Muscle layer of colon (tissue), 2 donors: ENCODE data around the gene FZR1.

ENCODE experiments used
- H3K27ac ChIP-seq: one replicate; pipeline ENCODE4 v1.7.0; 2013; ENCODE audit warnings: low read depth, mild to moderate bottlenecking, low read length, moderate library complexity
- H3K27me3 ChIP-seq, 2 donors: one replicate each; pipeline ENCODE4 v1.7.0; 2013; ENCODE audit warnings: low read length in 2 of 2, mild to moderate bottlenecking in 2 of 2; ENCODE audit not compliant: insufficient read depth in 2 of 2, control insufficient read depth in 1 of 2
- H3K36me3 ChIP-seq: one replicate; pipeline ENCODE4 v1.7.0; 2013; ENCODE audit warnings: mild to moderate bottlenecking, low read length; ENCODE audit not compliant: insufficient read depth
- H3K4me1 ChIP-seq: one replicate; pipeline ENCODE4 v1.7.0; 2013; ENCODE audit warnings: mild to moderate bottlenecking, low read length; ENCODE audit not compliant: insufficient read depth
- H3K4me3 ChIP-seq, 2 donors: one replicate each; pipeline ENCODE4 v1.7.0; 2013; ENCODE audit warnings: low read length in 2 of 2, low read depth in 1 of 2, mild to moderate bottlenecking in 1 of 2, moderate library complexity in 1 of 2
- H3K9ac ChIP-seq: one replicate; pipeline ENCODE4 v1.7.0; 2013; ENCODE audit warnings: low read length
- H3K9me3 ChIP-seq: one replicate; pipeline ENCODE4 v1.7.0; 2013; ENCODE audit warnings: mild to moderate bottlenecking, low read length
- donor health status: abdominal sarcoma.
- donor health status: Adenocarcinoma of cecum.

Gene FZR1

DNA sequence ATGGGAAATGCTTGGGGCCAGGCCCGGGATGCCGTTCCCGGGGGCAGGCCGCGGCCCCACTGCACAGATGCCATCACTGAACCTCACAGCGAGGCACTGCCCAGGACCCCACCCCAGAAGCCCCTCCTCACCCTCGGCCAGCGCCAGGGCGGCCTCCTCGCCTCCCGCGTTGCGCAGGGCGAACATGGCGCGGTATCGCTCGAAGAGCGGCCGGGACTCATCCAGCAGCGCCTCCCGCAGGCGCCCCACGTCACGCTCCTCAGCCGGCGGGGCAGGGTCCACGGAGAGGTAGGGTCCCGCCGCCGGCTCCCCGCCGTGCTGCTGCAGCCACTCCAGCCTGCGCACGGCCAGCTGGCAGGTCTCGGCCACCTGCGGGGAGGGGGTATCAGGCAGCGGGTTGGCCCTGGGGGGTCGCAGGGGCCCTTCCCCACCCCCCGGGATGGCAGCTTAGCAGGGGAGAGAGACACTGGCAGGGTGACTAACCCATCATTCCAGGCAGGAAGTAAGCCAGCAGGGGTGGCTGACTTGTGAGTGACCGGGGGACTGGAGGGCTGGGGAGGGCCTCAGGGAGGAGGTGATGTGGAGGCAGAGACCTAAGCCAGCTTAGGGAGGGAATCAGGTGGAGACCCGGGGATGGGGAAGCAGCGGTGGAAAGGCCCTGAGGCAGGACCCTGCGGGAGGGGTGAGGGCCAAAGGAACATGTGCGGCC, 13.8 kb upstream of the FZR1 start:
- peaks cover 22% of the 10 kb centered on the region for H3K36me3 ChIP-seq
- no peak overlapping the region for H3K27ac ChIP-seq
- H3K4me1 ChIP-seq = no peaks in the 10 kb centered on the region
- H3K27me3 ChIP-seq = no peaks in the 10 kb centered on the region
- H3K9ac ChIP-seq = no peak overlapping the region
- no peaks in the 10 kb centered on the region for H3K9me3 ChIP-seq
- H3K4me3 ChIP-seq = no peak overlapping the region

DNA sequence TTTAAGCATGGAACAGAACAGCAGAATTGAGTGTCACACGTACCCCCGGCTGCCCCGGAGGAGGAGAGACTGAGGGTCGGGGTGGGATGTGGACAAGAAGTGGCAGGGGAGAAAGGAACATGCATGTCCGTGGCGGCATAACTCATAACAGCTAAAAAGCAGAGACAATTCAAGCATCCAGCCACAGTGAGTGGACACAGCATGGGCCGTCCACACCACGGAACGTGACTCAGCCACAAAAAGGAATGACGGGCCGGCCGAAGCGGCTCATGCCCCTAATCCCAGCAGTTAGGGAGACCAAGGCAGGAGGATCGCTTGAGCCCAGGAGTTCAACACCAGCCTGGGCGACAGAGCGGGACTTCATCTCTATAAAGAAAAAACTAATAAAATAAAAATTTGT, 13.2 kb upstream of the FZR1 start:
- Histone ChIP-seq H3K4me1 (no peaks in the 10 kb centered on the region), H3K4me3 (no peak overlapping the region), H3K9me3 (no peaks in the 10 kb centered on the region), H3K36me3 (peaks cover 22% of the 10 kb centered on the region), H3K27me3 (no peaks in the 10 kb centered on the region), H3K27ac (no peak overlapping the region), H3K9ac (no peak overlapping the region)

DNA sequence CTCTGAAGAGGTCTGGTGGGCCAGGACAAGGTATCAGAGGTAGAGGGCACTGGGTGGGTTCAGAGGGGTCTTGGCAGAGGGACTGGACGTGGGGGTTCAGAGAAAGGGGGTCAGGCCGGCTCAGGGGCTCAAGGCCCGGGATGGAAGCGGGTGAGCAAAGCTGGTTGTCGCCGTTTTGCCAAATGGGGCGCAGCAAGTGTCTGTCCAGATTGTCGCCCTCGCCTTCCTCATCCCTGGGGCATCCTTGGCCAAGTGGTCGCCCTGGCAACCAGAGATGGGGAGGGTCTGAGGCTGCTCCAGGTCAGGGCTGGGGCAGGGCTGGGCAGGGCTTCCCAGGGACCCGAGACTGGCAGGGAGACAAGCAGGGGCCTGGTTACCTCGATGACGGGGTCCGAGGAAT, 12.5 kb upstream of the FZR1 start:
- no peak overlapping the region for H3K9ac ChIP-seq
- H3K36me3 ChIP-seq = peaks cover 22% of the 10 kb centered on the region
- no peaks in the 10 kb centered on the region for H3K27me3 ChIP-seq
- H3K9me3 ChIP-seq = no peaks in the 10 kb centered on the region
- no peak overlapping the region for H3K27ac ChIP-seq
- H3K4me1 ChIP-seq = no peaks in the 10 kb centered on the region
- H3K4me3 ChIP-seq = no peak overlapping the region

DNA sequence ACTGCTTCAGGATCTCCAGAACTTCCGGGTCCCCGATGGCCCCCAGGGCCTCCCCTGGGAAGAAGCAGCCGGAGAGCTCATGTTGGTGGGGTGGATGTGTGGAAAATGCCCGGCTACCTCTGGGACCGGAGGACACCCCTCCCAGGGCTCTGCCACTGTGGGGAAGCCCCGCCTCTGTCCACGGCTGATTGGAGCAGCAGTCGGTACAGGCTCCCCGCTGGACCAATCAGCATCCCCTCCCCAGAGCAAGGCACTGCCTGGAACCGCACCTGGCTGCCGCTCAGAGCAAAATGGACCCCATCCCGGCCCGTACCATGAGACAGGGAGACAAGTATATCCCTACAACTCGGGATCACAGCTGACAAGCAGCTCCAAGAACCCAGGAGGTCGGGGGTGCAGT, 12.1 kb upstream of the FZR1 start:
- Histone ChIP-seq H3K27ac (no peak overlapping the region), H3K4me1 (no peaks in the 10 kb centered on the region), H3K9me3 (no peaks in the 10 kb centered on the region), H3K36me3 (peaks cover 22% of the 10 kb centered on the region), H3K4me3 (no peak overlapping the region), H3K9ac (no peak overlapping the region), H3K27me3 (no peaks in the 10 kb centered on the region)

DNA sequence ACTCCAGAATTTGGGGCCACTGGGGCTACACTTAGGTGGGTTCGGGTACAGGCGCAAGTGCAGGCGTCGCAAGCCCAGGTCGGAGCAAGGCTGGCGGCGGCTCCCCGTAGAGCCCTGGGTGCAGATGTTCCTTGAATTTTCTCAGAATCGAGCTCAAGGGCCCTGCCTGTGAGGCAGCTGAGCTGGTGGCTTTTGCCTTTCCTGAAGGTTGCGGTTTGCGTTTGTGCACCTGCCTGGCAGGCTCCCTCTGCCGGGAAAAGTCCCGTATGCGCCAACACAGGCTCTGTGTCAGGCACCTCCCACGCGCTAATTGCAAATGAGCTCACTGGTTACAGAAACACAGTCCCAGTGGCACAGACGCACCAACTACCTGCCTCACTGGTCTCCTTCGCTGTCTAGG, 11.6 kb upstream of the FZR1 start:
- Histone ChIP-seq H3K4me1 (peaks cover 5% of the 10 kb centered on the region), H3K27me3 (no peaks in the 10 kb centered on the region), H3K27ac (no peak overlapping the region), H3K9me3 (no peaks in the 10 kb centered on the region), H3K4me3 (no peak overlapping the region), H3K36me3 (peaks cover 22% of the 10 kb centered on the region), H3K9ac (no peak overlapping the region)

DNA sequence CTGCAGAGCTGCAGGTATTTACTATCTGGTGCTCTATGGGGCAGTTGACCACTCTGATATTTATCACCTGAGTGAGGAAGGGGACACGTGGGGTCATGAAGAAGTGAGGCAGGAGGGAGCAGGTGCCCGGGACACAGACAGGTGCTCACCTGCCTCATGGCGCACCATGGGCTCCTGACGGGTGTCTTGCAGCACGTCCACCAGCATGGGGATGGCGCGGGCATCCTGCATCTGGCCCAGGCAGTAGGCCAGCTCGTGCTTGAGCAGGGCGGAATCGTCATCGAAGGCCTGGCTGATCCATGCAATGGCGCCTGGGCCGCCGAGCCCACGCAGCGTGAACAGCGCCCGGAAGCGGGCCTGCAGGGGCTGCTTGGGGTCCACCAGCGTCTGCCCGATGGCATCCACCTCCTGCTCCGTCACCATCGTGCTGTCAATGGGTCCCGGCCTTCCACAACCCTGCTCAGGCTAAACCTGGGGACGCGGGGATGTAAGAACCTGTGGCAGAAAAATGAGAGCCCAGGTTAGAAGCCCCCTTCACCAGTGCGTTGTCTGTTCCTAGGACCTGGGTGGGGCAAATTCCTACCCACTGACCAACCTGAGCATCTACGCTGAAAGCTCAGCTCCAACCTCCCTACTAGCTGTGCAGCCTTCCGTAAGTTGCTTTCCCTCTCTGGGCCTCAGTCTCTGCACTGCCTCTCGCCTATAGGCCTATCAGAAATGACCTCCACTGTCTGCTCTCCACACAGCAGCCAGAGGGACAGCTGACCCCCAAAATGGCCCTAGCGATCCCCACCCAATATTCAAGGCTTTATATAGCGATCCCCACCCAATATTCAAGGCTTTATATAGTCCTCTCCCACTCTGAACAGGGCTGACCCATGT, 9.5 kb upstream of the FZR1 start:
- Histone ChIP-seq H3K27ac (no peak overlapping the region), H3K4me1 (peaks cover 15% of the 10 kb centered on the region), H3K36me3 (peaks cover 18% of the 10 kb centered on the region)

DNA sequence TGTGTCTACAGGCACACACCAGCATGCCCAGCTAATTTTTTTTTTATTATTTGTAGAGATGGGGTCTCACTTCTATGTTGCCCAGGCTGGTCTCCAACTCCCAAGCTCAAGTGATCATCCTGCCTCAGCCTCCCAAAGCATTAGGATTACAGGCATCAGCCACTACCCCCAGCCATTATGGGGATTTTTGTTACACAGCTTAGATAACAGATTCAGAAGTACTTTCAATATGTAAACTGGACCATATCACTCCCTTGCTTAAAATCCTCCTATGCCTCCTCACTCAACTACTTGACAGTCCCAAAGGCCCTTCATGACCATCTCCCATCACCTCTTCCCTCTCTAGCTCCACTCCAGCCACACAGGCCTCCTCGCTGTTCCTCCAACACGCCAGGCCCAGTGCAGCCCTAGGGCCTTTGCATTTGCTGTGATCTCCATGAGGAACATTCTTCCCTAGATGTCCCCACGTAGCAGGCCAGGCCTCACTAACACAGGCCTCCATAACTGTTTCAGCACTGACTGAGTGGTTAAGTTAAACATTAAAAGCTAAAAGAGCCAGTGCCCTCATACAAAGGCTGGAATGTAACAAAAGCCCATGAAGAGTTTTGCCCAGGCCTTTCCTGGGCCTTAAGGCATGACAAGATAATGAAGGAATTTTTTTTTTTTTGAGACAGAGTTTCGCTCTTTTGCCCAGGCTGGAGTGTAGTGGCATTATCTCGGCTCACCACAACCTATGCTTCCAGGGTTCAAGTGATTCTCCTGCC, 8.2 kb upstream of the FZR1 start:
- no peaks in the 10 kb centered on the region for H3K27me3 ChIP-seq
- no peak overlapping the region for H3K4me3 ChIP-seq
- no peaks in the 10 kb centered on the region for H3K9me3 ChIP-seq
- no peak overlapping the region for H3K9ac ChIP-seq
- H3K27ac ChIP-seq = no peak overlapping the region
- peaks cover 15% of the 10 kb centered on the region for H3K4me1 ChIP-seq
- H3K36me3 ChIP-seq = peaks cover 14% of the 10 kb centered on the region

More for the DNA sequence above, 9.5 kb upstream of the FZR1 start:
- H3K9ac ChIP-seq = no peak overlapping the region
- H3K9me3 ChIP-seq = no peaks in the 10 kb centered on the region
- H3K4me3 ChIP-seq = no peak overlapping the region
- no peaks in the 10 kb centered on the region for H3K27me3 ChIP-seq

DNA sequence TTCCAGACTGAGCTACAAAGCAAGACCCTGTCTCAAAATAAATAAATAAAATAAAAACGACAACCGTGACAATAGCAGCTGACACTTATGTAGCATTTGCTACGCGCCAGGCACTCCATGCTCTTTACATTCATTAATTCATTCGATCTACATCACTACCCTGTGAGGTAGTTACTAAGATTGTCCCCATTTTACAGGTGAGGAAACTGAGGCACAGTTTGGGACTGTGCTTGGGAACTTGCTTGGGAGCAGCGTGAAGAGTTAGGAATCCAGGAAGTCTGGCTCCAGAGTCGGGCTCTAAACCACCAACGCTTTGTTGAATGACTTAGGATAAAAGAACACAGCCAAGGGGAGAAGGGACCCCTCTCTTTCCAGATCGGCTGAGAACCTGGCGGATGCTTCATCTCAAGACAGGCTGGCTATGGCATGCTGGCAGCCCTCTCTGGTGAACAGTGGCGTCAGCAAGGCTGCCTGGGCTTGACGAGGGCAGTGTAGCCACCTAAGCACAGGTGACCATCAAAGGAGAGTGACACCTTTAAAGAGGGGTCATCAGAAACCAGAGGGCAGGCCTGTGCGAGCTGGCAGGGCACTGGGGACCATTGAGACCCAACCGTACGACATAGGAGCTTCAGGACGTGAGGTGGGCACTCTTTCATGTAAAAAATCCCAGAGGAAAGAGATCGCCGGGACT, 6.2 kb upstream of the FZR1 start:
- peaks cover 14% of the 10 kb centered on the region for H3K36me3 ChIP-seq
- peak overlapping the region; percentile 96 for H3K27ac ChIP-seq
- H3K27me3 ChIP-seq = no peaks in the 10 kb centered on the region
- peak overlapping the region; percentile 54 for H3K9ac ChIP-seq
- H3K4me1 ChIP-seq = peaks cover 15% of the 10 kb centered on the region
- peak overlapping the region; percentile 88 to 89 for H3K4me3 ChIP-seq
- no peaks in the 10 kb centered on the region for H3K9me3 ChIP-seq

DNA sequence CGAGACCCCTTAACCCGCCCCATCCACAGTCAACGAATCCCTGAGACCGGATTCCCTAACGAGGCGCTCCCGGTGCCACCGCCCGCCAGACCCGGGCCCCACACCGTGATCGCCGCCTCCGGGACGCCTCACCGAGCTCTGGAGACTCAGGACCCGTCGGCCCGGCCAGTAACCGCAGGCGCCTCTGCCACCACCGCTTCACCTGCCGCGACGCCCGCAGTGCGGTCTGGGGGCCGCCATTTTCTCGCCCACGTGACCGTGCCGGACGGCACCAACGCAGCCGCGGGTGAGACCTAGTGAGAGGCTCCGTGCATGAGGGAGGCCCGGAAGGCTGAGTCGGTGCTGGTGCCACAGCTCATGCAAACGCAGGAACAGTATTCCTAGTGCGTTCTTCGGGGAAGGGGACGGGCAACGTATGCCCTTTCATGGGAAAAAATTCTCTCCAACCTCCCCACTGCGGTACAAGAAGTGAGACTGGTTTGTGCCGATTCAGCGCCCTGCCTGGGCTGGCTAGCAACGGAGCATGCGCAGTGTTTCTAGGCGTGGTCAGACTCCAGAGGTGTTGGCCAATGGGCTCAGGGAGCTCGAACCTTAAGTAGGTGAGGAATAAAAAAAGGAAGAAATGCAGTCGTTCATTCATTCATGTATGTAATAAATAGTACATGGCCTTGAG, 5.5 kb upstream of the FZR1 start, which contains the start of gene DOHH:
Gene DOHH (minus strand): TSS at position 246 of the 673 bp plus-strand sequence. CDS start 3,860 bp downstream, outside the sequence.
- H3K27ac ChIP-seq = peak within 1 kb of the TSS; percentile 96
- H3K36me3 ChIP-seq = peaks cover 14% of the 10 kb centered on the region
- H3K9me3 ChIP-seq = no peaks in the 10 kb centered on the region
- peak within 1 kb of the TSS; percentile 88 to 89 for H3K4me3 ChIP-seq
- no peaks in the 10 kb centered on the region for H3K27me3 ChIP-seq
- peaks cover 15% of the 10 kb centered on the region for H3K4me1 ChIP-seq
- peak within 1 kb of the TSS; percentile 54 for H3K9ac ChIP-seq

DNA sequence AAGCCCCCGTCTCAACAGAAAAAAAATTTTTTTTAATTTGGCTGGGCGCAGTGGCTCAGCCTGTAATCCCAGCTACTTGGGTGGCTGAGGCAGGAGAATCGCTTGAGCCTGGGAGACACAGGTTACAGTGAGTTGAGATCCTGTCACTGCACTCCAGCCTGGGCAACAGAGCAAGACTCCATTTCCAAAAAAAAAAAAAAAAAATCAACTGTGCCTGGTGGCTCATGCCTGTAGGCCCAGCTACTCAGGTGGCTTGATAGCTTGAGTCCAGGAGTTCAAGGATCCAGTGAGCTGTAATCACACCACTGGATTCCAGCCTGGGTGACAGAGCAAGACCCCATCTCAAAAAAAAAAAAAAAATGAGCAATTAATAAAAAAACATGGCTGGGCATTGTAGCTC, 4.3 kb upstream of the FZR1 start:
- Histone ChIP-seq H3K4me3 (no peak overlapping the region), H3K36me3 (peaks cover 6% of the 10 kb centered on the region), H3K9me3 (no peaks in the 10 kb centered on the region), H3K9ac (no peak overlapping the region), H3K27ac (no peak overlapping the region), H3K27me3 (no peaks in the 10 kb centered on the region), H3K4me1 (peaks cover 15% of the 10 kb centered on the region)
